Measurements from ENCODE around the gene SLC38A9. TPM values are rescaled to one million over a fixed set of nuclear protein-coding genes. Genes with fewer than 3 reads are reported as not detected.
A peak's percentile ranks its signal among the peaks of the same experiment; 100 is the strongest.
"Not testable (repeated sequence)": the region's sequence is repeated elsewhere in the genome, so short reads cannot be mapped to it uniquely, and the experiment has no call there.

Gene SLC38A9
- total RNA-seq, 2 donors from 2014 or later: 15.2 to 16.4 TPM

- DNase-seq (ENCODE audit: low spot score): no peak
- intact Hi-C loops (cut with DNase I): no loop called here
Observed at GRCh38 chr5:55624841-55625588, 87.1 kb downstream of the SLC38A9 start.

DNA sequence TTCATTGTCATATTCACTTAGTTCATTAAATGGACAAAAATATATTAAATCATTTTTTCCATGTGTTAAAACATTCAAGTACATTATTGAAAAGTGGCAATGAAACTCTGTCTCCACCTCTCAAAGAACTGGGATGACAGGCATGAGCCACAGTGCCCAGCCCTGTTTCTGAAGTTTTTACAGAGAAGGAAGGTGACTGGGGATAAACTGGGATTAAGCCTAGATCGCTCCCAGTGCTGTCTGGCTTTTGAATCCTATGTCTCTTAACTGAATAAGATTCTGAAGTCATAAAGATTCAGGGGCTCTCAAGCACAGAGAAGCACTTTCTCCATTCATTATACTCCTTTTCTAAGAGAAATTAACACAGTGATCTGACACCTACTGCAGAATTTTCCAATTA, 88.3 kb downstream of the SLC38A9 start:
- no peak for DNase-seq (ENCODE audit: low spot score)
- intact Hi-C loops (cut with DNase I): no loop called here

DNA sequence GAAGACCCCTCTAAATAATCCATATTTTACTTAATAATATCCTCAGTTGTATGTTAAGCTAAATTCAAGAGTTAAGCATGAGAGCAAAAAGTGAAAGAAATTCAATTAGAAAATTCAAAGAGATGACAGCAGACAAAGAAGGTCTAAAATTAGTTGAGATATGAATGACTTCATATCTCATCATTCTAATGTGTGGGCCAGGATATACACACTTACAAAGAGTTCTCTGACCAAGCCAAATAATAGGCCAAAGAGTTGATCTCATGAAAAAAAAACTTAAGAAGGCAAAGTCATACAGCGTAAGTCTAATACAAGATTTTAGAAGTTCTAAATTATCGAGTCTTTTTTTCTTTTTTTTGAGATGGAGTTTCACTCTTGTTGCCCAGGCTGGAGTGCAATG, 89.7 kb downstream of the SLC38A9 start:
- no peak for DNase-seq (ENCODE audit: low spot score)
- intact Hi-C loops (cut with DNase I): no loop called here

DNA sequence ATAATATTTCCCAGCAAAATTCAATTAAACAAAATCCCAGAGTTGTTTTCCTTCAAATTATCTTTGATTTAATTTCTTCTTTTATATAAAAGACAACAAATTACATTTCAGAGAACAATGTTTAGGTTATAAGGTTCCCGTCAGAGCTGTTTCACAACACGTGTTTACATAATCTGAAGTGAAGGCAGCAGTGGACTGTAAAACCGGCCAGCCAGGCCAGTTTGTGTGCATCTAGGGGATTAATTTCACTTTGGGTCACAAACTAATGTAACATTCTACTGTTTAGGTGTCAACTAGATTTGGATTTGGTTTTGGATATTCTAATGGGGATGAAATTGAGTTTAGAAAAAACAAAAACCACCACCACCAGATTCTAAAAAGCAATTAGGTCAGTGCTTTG, 90.9 kb downstream of the SLC38A9 start:
- intact Hi-C loops (cut with DNase I): no loop called here

GRCh38 chr5:55620766-55621160, 91.4 kb downstream of the SLC38A9 start:
- intact Hi-C loops (cut with DNase I): no loop called here
- no peak for DNase-seq (ENCODE audit: low spot score)

More for the DNA sequence above, 90.9 kb downstream of the SLC38A9 start:
- no peak for DNase-seq (ENCODE audit: low spot score)

DNA sequence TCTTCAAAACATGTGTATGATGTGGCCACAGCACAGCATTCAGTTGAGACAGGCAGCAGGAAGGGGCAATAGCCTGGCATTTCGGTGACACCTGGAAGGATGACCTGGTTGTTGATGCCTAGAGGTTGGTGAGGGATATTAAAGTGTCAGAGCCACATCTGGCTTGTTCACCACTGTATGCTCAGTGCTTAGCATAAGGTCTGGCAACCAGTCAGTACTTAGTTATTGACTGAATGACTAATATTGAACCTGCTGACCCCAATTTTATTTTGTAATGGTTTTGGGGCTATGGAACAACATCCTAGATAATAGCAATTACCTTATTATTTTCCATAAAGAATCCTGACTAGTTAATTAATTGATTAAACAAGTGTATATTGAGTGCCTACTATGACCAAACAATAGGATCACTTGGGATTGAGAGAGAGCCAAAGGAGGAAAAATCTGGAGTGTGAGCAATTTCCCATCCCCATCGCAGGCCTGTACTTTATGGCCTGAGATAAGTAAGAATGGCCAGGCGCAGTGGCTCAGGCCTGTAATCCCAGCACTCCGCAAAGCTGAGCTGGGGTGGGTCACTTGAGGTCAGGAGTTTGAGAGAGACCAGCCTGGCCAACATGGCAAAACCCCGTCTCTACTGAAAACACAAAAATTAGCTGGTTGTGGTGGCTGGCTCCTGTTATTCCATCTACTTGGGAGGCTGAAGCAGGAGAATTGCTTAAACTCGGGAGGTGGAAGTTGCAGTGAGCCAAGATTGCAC, 91.9 kb downstream of the SLC38A9 start:
- no peak for DNase-seq (ENCODE audit: low spot score)
- intact Hi-C loops (cut with DNase I): no loop called here

- no peak for DNase-seq (ENCODE audit: low spot score)
- intact Hi-C loops (cut with DNase I): no loop called here
Observed at GRCh38 chr5:55618318-55618717, 93.8 kb downstream of the SLC38A9 start.

DNA sequence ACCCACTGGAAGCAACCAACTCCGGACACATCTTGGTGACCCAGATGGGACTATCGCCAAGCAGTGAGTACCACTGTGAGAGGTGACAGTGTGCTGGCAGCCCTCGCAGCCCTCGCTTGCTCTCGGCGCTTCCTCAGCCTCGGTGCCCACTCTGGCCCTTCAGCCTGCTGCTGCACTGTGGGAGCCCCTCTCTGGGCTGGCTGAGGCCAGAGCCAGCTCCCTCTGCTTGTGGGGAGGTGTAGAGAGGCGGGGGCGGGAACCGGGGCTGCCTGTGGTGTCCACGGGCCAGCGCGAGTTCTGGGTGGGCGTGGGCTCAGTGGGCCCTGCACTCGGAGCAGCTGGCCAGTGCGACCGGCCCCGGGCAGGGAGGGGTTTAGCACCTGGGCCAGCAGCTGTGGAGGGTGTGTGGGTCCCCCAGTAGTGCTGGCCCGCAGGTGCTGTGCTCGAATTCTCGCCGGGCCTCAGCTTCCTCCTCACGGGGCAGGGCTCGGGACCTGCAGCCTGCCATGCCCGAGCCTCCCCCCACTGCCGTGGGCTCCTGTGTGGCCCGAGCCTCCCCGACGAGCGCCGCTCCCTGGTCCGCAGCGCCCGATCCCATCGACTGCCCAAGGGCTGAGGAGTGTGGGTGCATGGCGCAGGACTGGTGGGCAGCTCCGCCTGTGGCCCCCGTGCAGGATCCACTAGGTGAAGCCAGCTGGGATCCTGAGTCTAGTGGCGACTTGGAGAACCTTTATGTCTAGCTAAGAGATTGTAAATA, 98.8 kb downstream of the SLC38A9 start:
- intact Hi-C loops (cut with DNase I): no loop called here
- no peak for DNase-seq (ENCODE audit: low spot score)

DNA sequence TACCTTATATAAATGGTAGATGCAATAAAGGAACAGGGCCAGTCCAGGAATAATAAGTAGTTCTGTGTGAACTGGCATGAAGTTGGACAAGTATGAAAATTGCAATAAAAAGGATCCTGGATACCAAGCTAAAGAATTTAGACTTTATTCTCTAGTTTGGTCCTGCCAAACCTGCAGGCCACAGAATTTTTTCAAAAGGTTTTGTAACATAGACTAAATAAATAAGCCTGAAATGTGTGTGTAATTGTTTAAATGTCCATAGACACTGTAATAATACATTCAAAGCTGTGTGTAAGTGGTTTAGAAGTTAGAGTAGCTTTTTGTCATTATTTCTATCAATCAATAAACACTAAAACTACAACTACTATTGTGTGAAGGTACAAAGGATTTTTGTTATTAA, 101.6 kb downstream of the SLC38A9 start:
- no peak for DNase-seq (ENCODE audit: low spot score)
- intact Hi-C loops (cut with DNase I): no loop called here

DNA sequence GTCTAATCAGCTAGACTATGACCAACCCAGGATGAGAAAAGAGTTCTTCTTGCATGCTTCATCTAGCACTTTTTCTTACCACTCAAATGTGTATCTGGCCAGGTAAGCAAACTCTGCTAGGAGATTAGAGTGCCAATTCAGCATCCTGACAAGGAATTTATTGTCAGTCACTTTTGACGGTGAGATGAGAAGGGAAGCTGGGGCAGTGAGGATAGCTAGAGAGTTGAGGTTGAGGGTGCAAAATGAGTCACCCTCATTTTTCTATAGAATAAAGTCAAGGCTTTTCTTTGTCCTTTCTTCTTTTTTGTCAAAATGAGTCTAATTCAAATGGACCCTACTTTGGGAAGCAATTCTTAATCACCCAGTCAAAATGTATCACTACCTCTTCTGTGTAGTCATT, 102.7 kb downstream of the SLC38A9 start:
- intact Hi-C loops (cut with DNase I): no loop called here
- DNase-seq (ENCODE audit: low spot score): no peak

DNA sequence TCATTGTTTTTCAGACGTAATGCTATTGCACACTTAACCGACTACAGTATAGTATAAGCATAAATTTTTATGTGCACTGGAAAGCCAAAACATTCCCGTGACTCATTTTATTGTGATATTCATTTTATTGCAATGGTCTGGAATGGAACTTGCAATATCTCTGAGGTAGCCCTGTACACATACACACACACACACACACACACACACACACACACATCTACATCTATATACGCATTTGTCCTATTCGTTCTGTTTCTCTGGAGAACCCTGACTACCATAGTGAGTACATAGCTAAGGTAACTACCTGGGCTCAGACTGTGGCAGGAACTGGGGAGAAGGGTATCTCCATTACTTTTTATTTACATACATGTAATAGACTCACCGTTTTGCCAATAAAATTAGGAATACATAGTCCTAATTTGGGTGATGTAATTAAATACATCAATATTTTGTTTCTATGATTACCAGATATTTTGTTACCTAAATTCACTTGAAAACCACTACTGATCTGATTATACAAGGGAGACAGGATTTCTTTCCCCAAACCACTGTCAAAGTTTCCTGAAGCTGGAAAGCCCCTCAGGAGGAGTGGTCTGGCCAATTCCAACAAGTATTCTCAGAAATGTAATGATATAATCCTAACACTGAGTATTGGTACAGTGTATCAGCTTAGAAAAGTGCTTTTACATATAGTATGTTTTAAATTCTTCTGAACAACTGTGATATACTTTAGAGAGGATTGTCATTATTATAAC, 103.4 kb downstream of the SLC38A9 start:
- no peak for DNase-seq (ENCODE audit: low spot score)
- intact Hi-C loops (cut with DNase I): no loop called here

DNA sequence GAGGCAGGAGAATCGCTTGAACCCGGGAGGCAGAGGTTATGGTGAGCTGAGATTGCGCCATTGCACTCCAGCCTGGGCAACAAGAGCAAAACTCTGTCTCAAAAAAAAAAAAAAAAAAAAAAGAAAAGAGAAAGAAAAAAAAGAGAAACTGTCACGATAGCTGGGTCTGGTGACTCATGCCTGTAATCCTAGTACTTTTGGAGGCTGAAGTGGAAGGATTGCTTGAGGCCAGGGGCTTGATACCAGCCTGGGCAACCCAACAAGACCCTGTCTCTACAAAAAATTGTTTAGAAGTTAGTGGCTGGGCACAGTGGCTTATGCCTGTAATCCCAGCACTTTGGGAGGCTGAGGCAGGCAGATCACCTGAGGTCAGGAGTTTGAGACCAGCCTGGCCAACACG, 104.8 kb downstream of the SLC38A9 start:
- intact Hi-C loops (cut with DNase I); DNase-seq (ENCODE audit: low spot score): not testable (repeated sequence)

DNA sequence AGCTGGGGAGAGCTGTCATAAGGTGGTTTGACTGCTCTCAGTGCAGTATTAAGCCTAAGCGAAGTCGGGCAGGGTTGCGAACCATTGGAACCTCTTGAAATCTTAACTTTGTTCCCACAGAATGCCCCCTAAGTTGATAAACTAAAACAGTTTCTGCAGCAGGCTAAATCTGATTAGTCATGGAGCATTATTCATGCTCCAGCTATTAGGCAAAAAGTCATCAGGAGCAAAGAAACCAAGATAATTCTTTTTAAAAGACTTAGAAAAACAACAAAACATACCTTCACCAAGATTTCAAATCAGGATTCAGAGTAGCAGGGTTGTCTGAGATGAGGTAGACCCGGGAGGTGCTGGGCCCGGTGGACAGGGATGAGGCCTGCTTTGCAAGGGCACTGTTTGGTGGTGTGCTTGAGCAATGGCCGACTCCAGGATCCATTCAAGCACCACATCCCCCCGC, 107.5 kb downstream of the SLC38A9 start:
- DNase-seq (ENCODE audit: low spot score): no peak
- intact Hi-C loops (cut with DNase I): loop anchor here in 1 of 2 donors (5.0 kb wide), 1 partner anchor 33 kb away; no protein-coding TSS in a partner anchor

DNA sequence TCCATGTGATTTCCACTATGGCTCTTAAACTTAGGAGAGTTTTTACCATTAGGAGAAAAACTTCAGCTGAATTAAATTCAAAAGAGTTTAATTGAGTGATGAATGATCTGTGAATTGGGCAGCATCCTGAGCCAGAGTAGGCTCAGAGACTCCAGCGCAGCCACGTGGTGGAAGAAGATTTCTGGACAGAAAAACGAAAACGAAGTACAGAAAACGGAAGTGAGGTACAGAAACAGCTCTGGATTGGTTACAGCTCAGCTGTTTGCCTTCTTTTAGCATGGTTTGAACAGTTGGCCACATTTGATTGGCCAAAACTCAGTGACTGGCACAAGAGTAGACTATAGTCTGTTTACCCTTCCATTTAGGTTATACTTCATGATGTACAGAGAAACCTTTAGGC, 108.2 kb downstream of the SLC38A9 start:
- no peak for DNase-seq (ENCODE audit: low spot score)
- intact Hi-C loops (cut with DNase I): loop anchor here in 1 of 2 donors (5.0 kb wide), 1 partner anchor 33 kb away; no protein-coding TSS in a partner anchor

GRCh38 chr5:55601628-55602027, 110.5 kb downstream of the SLC38A9 start:
- no peak for DNase-seq (ENCODE audit: low spot score)
- intact Hi-C loops (cut with DNase I): loop anchor here in 1 of 2 donors (5.0 kb wide), 1 partner anchor 36 kb away; no protein-coding TSS in a partner anchor

DNA sequence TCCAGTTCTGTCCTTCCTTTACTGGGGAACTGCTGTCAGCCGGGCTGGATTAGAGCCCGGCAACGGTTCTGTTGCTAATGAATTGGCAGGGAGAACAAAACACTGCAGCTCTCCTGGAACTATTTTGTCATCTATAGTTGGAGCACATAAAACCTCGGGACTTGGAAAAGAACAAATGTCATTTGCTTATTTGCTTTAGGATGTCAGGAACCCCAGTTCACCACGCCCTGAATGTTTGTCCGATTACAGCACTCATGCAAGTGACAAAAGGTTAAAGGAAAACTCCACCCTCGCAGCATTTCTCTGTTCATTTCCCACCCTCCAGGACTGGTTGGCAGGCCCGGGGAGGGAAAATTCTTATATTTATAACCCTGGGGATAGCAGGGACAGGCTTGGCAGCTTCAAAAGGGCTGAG, 110.9 kb downstream of the SLC38A9 start:
- DNase-seq (ENCODE audit: low spot score): peak; percentile 94
- intact Hi-C loops (cut with DNase I): loop anchor here in 1 of 2 donors (5.0 kb wide), 1 partner anchor 36 kb away; no protein-coding TSS in a partner anchor

DNA sequence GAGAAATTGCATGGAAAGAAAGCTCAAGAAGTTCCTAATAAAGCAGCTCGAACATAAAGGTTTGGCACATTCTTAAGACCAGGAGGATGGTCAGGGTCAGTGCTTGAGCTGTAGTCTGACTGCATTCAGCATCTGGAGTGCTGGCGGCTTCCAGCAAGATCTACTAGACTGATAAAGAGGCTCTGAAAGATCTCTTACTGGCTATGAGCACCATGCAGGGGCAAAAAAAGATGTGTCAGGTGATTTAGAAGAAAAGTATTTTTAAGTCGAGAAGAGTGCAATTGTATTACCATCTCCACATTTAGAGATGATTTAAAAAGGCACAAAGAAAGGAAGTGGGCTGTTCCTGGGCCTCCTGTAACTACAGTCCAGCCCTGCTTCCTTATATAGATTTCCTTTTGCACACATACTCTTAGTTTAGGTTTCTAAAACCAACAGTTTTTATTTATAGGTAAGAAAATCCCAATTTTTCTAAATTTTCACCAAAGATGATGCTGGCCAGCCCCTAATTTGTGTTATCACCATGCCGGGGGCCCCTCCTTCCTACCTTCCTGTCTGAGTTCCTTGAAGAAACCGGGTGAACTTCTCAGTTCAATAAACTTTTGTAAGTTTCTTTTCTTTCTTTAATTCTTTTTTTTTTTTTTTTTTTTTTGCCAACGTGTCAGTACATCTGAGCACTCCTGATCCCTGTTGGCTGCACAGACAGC, 111.5 kb downstream of the SLC38A9 start:
- intact Hi-C loops (cut with DNase I): loop anchor here in 1 of 2 donors (5.0 kb wide), 1 partner anchor 37 kb away; no protein-coding TSS in a partner anchor
- no peak for DNase-seq (ENCODE audit: low spot score)

DNA sequence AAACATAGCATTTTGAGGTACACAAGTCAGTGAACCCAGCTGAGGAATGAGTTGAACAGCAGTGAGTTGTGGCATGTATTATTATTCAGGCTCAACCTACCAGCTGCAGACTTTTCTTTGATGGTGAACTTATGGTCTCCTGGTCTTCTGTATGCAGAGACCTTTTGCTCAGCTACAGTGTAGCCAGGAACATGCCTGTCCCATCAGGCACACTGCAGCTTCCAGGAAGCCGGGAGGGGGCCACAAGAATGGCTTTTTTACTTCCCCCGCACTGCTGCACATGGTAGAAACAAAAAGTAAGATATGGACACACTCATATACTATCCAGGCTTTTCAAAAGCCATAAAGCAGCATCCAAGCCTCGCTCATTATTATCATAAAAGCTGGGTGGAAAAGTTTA, 112.0 kb downstream of the SLC38A9 start:
- intact Hi-C loops (cut with DNase I): loop anchor here in 1 of 2 donors (5.0 kb wide), 1 partner anchor 37 kb away; no protein-coding TSS in a partner anchor
- no peak for DNase-seq (ENCODE audit: low spot score)

All from posterior vena cava (tissue), 2 donors.